NCI-H1436 (cell line): ENCODE results near the gene NHSL2.

Source experiments
- DNase-seq: peaks from one replicate; lab custom pipeline; 2025; lab: John Stamatoyannopoulos, UW

Gene NHSL2

GRCh38 chrX:72019487-72019886 is 108.8 kb downstream of the NHSL2 start:
- no peak for DNase-seq

GRCh38 chrX:72020204-72020603 is 109.6 kb downstream of the NHSL2 start:
- DNase-seq: no peak

- no peak for DNase-seq
Measured at GRCh38 chrX:72020788-72021187, 110.1 kb downstream of the NHSL2 start.

GRCh38 chrX:72021975-72022374 is 111.3 kb downstream of the NHSL2 start:
- no peak for DNase-seq

GRCh38 chrX:72023071-72023470 is 112.4 kb downstream of the NHSL2 start:
- DNase-seq: no peak

GRCh38 chrX:72025236-72025770 is 114.7 kb downstream of the NHSL2 start:
- DNase-seq: no peak

GRCh38 chrX:72026341-72027023 is 115.8 kb downstream of the NHSL2 start:
- DNase-seq: no peak

- DNase-seq: no peak
Measured at GRCh38 chrX:72027024-72027913, 116.6 kb downstream of the NHSL2 start.

GRCh38 chrX:72027914-72028307 is 117.3 kb downstream of the NHSL2 start:
- no peak for DNase-seq

- no peak for DNase-seq
Measured at GRCh38 chrX:72028701-72029470, 118.2 kb downstream of the NHSL2 start.

- DNase-seq: no peak
Measured at GRCh38 chrX:72029483-72030411, 119.1 kb downstream of the NHSL2 start.

GRCh38 chrX:72030431-72030830 is 119.8 kb downstream of the NHSL2 start:
- DNase-seq: no peak

- no peak for DNase-seq
Measured at GRCh38 chrX:72031118-72031517, 120.5 kb downstream of the NHSL2 start.

GRCh38 chrX:72031634-72032033 is 121.0 kb downstream of the NHSL2 start:
- no peak for DNase-seq

- DNase-seq: no peak
Measured at GRCh38 chrX:72037601-72038000, 127.0 kb downstream of the NHSL2 start.

GRCh38 chrX:72038016-72038415 is 127.4 kb downstream of the NHSL2 start:
- no peak for DNase-seq

- DNase-seq: no peak
Measured at GRCh38 chrX:72038868-72039267, 128.2 kb downstream of the NHSL2 start.

GRCh38 chrX:72040506-72040905 is 129.9 kb downstream of the NHSL2 start:
- DNase-seq: no peak

- DNase-seq: no peak
Measured at GRCh38 chrX:72041176-72041575, 130.5 kb downstream of the NHSL2 start.

- no peak for DNase-seq
Measured at GRCh38 chrX:72041871-72042851, 131.5 kb downstream of the NHSL2 start.
